NB4 (cell line): ENCODE results near the gene NRBF2.

ENCODE experiments used
- DNase-seq: peaks from one replicate; pipeline ENCODE4 v3.0.0; 2010; ENCODE audit warnings: low read depth
- H3K4me3 ChIP-seq: one replicate; pipeline ENCODE4 v1.5.1; 2011; ENCODE audit warnings: mild to moderate bottlenecking, low read depth, low read length, moderate library complexity
- MYC ChIP-seq: IDR thresholded peaks from 2 replicates; pipeline ENCODE4 v1.6.1; 2011; ENCODE audit warnings: low read depth, low read length
- POLR2A ChIP-seq: IDR thresholded peaks from 2 replicates; pipeline ENCODE4 v1.6.1; 2011; ENCODE audit warnings: mild to moderate bottlenecking; ENCODE audit not compliant: insufficient read length; ENCODE audit errors: extremely low read depth
- TF ChIP-seq, protein P1 (sequence below): IDR thresholded peaks from 2 replicates; pipeline ENCODE4 v1.6.1; 2011; ENCODE audit warnings: low read depth, low read length
- TF ChIP-seq, protein P2 (sequence below): IDR thresholded peaks from one replicate; pipeline ENCODE4 v1.5.1; 2012; ENCODE audit warnings: low read depth, low read length

NRBF2 gene

DNA sequence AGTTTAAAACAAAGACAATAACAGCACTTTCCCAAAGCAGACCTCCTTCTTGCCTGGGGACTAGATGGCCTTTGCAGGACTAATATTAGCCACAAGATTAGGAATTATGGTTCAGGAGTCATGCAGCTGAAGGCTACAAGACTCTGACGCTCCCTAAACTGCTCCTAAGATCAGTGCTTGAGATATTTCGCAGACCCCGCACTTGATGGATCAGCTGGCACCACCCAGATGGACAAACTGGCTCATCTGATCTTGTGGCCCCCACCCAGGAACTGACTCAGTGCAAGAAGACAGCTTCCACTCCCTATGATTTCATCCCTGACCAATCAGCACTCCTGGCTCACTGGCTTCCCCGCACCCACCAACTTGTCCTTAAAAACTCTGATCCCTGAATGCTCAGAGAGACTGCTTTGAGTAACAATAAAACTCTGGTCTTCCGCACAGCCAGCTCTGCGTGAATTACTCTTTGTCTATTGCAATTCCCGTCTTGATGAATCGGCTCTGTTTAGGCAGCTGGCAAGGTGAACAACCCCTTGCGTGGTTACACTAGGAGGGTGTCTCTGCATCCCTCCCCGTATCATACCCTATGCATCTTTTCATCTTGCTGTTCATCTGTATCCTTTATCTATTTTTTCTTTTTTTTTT lies 26.9 kb upstream of the NRBF2 start:
- TF ChIP-seq POLR2A = no peak
- no peak for TF ChIP-seq MYC
- TF ChIP-seq, protein P1, sequence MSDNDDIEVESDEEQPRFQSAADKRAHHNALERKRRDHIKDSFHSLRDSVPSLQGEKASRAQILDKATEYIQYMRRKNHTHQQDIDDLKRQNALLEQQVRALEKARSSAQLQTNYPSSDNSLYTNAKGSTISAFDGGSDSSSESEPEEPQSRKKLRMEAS = no peak
- TF ChIP-seq, protein P2, sequence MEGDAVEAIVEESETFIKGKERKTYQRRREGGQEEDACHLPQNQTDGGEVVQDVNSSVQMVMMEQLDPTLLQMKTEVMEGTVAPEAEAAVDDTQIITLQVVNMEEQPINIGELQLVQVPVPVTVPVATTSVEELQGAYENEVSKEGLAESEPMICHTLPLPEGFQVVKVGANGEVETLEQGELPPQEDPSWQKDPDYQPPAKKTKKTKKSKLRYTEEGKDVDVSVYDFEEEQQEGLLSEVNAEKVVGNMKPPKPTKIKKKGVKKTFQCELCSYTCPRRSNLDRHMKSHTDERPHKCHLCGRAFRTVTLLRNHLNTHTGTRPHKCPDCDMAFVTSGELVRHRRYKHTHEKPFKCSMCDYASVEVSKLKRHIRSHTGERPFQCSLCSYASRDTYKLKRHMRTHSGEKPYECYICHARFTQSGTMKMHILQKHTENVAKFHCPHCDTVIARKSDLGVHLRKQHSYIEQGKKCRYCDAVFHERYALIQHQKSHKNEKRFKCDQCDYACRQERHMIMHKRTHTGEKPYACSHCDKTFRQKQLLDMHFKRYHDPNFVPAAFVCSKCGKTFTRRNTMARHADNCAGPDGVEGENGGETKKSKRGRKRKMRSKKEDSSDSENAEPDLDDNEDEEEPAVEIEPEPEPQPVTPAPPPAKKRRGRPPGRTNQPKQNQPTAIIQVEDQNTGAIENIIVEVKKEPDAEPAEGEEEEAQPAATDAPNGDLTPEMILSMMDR = no peak
- no peak for DNase-seq
- no peak overlapping the region for H3K4me3 ChIP-seq

- no peak for DNase-seq
- TF ChIP-seq POLR2A = no peak
- H3K4me3 ChIP-seq = no peak overlapping the region
These were observed 25.1 kb upstream of the NRBF2 start for GRCh38 chr10:63107943-63108437.

DNA sequence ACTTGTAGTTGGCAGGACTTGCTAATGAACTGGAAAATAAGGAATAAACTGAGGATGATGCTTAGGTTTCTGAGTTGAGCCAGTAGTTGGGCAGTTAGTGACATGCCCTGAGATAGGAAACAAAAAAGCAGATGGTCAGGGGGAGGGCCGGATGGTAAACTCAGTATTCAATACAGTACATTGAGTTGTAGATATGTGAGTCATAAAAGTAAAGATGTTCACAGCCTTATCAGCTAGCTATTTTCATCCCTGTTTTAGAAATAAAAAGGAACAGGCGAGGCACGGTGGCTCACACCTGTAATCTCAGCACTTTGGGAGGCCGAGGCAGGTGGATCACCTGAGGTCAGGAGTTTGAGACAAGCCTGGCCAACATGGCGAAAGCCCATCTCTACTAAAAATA lies 22.2 kb upstream of the NRBF2 start:
- TF ChIP-seq, protein P1 = no peak
- TF ChIP-seq MYC = no peak
- TF ChIP-seq, protein P2 = no peak
- TF ChIP-seq POLR2A = no peak
- no peak for DNase-seq
- no peak overlapping the region for H3K4me3 ChIP-seq

DNA sequence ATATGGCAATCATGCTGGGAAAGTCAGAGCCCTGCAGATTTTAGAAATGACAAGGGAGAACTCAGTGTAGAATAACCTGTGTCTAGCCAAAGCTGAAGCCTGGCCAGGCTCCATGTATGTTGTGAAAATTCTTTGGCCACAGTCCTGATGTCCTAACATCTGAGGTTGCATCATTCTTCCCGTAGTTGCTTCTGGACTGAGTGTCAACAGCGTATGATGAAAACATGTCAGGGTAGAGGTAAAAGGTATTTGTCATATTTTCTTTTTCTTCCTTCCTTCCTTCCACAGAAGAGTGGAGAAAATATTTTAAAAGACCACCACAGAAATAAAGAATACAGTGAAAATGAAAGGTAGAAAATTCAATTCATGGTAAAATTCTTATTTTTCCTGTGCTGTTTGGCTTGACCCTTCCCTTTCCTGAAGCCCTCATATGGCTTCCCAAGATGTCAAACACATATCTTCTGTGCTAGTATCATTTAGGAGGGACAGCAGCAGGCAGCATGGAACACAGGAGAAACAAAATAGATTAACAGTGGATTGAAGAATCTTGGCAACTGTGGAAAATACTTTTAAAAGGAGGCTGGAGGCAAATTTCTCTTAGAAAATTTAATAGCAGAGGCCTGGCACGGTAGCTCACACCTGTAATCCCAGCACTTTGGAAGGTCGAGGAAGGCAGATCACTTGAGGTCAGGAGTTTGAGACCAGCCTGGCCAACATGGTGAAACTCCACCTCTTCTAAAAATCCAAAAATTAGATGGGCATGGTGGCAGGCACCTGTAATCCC lies 18.9 kb upstream of the NRBF2 start:
- DNase-seq = peak; percentile 80
- H3K4me3 ChIP-seq = no peak overlapping the region
- TF ChIP-seq POLR2A (no peak), MYC (0 out of 2 replicates have a peak, but pooled peaks have one; percentile 31)
- TF ChIP-seq, protein P1 = 0 out of 2 replicates have a peak, but pooled peaks have one; percentile 23
- TF ChIP-seq, protein P2 = no peak

- DNase-seq = no peak
- H3K4me3 ChIP-seq = no peak overlapping the region
- TF ChIP-seq POLR2A (no peak), MYC (no peak)
- TF ChIP-seq, protein P2 = no peak
- TF ChIP-seq, protein P1 = no peak
These were observed 17.3 kb upstream of the NRBF2 start for GRCh38 chr10:63115732-63116383.

GRCh38 chr10:63116452-63117072 lies 16.6 kb upstream of the NRBF2 start:
- no peak overlapping the region for H3K4me3 ChIP-seq
- DNase-seq = no peak
- TF ChIP-seq, protein P1 = no peak
